HEK293 (cell line): Measurements from ENCODE around the gene SUGP2.

Experiments used
- CTCF ChIP-seq: fragments of 450-650 bp; formaldehyde crosslinking; IDR thresholded peaks from 2 replicates; pipeline ENCODE4 v1.5.1; 2016; ENCODE audit warnings: missing biosample characterization, missing genetic modification characterization
- KLF10 ChIP-seq: fragments of 450-650 bp; IDR thresholded peaks from 2 replicates; pipeline ENCODE4 v1.5.1; 2018; ENCODE audit warnings: missing biosample characterization, mild to moderate bottlenecking, missing genetic modification characterization
- MZF1 ChIP-seq: fragments of 450-650 bp; formaldehyde crosslinking; IDR thresholded peaks from 2 replicates; pipeline ENCODE4 v1.5.1; 2017; ENCODE audit warnings: missing biosample characterization, missing genetic modification characterization, borderline replicate concordance
- PBX3 ChIP-seq: sonication (generic); formaldehyde crosslinking; IDR thresholded peaks from 2 replicates; pipeline ENCODE4 v1.8.1; 2022; ENCODE audit warnings: mild to moderate bottlenecking, moderate library complexity, missing genetic modification reagents
- YY1 ChIP-seq: fragments of 450-650 bp; formaldehyde crosslinking; IDR thresholded peaks from 2 replicates; pipeline ENCODE4 v1.5.1; 2018; ENCODE audit warnings: missing biosample characterization, missing genetic modification characterization
- ZNF121 ChIP-seq: fragments of 450-650 bp; formaldehyde crosslinking; IDR thresholded peaks from 2 replicates; pipeline ENCODE4 v1.5.1; 2016; ENCODE audit warnings: missing biosample characterization, missing genetic modification characterization
- ZNF174 ChIP-seq: fragments of 450-650 bp; formaldehyde crosslinking; IDR thresholded peaks from 2 replicates; pipeline ENCODE4 v1.5.0; 2017; ENCODE audit warnings: missing biosample characterization, mild to moderate bottlenecking, missing genetic modification characterization
- ZNF302 ChIP-seq: fragments of 450-650 bp; formaldehyde crosslinking; IDR thresholded peaks from 2 replicates; pipeline ENCODE4 v1.5.1; 2016; ENCODE audit warnings: missing biosample characterization, missing genetic modification characterization, low read depth
- ZNF792 ChIP-seq: fragments of 450-650 bp; formaldehyde crosslinking; IDR thresholded peaks from 2 replicates; pipeline ENCODE4 v1.5.1; 2016; ENCODE audit warnings: missing biosample characterization, missing genetic modification characterization
- ZXDB ChIP-seq: fragments of 450-650 bp; formaldehyde crosslinking; IDR thresholded peaks from 2 replicates; pipeline ENCODE4 v1.5.1; 2016; ENCODE audit warnings: missing biosample characterization, missing genetic modification characterization

- TF ChIP-seq ZNF302 (no peak), ZNF792 (no peak), YY1 (tag by site-specific recombination) (no peak), CTCF (tag by site-specific recombination) (no peak), PBX3 (CRISPR knock-in tag) (no peak), ZNF174 (tag by site-specific recombination) (no peak), ZXDB (no peak), KLF10 (no peak), MZF1 (tag by site-specific recombination) (no peak), ZNF121 (tag by site-specific recombination) (no peak)
Observed at GRCh38 chr19:19026299-19026971, 6.9 kb downstream of the SUGP2 start.
